ENCODE data around the gene LORICRIN.

The LORICRIN gene

GRCh38 chr1:153292185-153292584 is 32.7 kb downstream of the LORICRIN start:
- no peak overlapping the region for H3K27ac ChIP-seq
- no peak for TF ChIP-seq CTCF (conservative IDR thresholded peaks at IDR 0.05; ENCODE audit: low read depth)
- CTCF ChIA-PET, result interaction anchor here (0.6 to 1.0 kb wide), 2 partner anchors 37 to 339 kb away, joined by 3 read pairs; no protein-coding TSS in a partner anchor
- DNase-seq (ENCODE audit: low spot score), result no peak
- POLR2A ChIA-PET (ENCODE audit: low non-redundant PET), result no interaction called here

- ChIA-PET CTCF (interaction anchor here (0.6 to 1.0 kb wide), 3 partner anchors 38 to 819 kb away, joined by 3 read pairs; no protein-coding TSS in a partner anchor), POLR2A (ENCODE audit: low non-redundant PET) (no interaction called here)
- DNase-seq (ENCODE audit: low spot score), result no peak
- TF ChIP-seq CTCF (conservative IDR thresholded peaks at IDR 0.05; ENCODE audit: low read depth), result no peak
- no peak overlapping the region for H3K27ac ChIP-seq
Observed at GRCh38 chr1:153292740-153293479, 33.4 kb downstream of the LORICRIN start.

- DNase-seq (ENCODE audit: low spot score), result no peak
- ChIA-PET POLR2A (ENCODE audit: low non-redundant PET) (no interaction called here), CTCF (interaction anchor here (0.6 kb wide), 1 partner anchor 364 kb away, joined by 3 read pairs; no protein-coding TSS in a partner anchor)
- no peak overlapping the region for H3K27ac ChIP-seq
- no peak for TF ChIP-seq CTCF (conservative IDR thresholded peaks at IDR 0.05; ENCODE audit: low read depth)
Observed at GRCh38 chr1:153293480-153293775, 33.9 kb downstream of the LORICRIN start.

- ChIA-PET CTCF (no interaction called here), POLR2A (ENCODE audit: low non-redundant PET) (no interaction called here)
Observed at GRCh38 chr1:153293851-153294250, 34.4 kb downstream of the LORICRIN start.

GRCh38 chr1:153302308-153302707 is 42.8 kb downstream of the LORICRIN start:
- TF ChIP-seq CTCF (conservative IDR thresholded peaks at IDR 0.05; ENCODE audit: low read depth), result no peak
- CTCF ChIA-PET, result no interaction called here
- POLR2A ChIA-PET (ENCODE audit: low non-redundant PET), result no interaction called here
- H3K27ac ChIP-seq, result no peak overlapping the region
- no peak for DNase-seq (ENCODE audit: low spot score)

More at GRCh38 chr1:153293851-153294250, 34.4 kb downstream of the LORICRIN start:
- H3K27ac ChIP-seq, result no peak overlapping the region
- no peak for DNase-seq (ENCODE audit: low spot score)
- no peak for TF ChIP-seq CTCF (conservative IDR thresholded peaks at IDR 0.05; ENCODE audit: low read depth)

GRCh38 chr1:153305682-153306081 is 46.2 kb downstream of the LORICRIN start:
- no peak for TF ChIP-seq CTCF (conservative IDR thresholded peaks at IDR 0.05; ENCODE audit: low read depth)
- CTCF ChIA-PET, result interaction anchor here (0.7 kb wide), 1 partner anchor 42 kb away, joined by 3 read pairs; no protein-coding TSS in a partner anchor
- H3K27ac ChIP-seq, result no peak overlapping the region

More at GRCh38 chr1:153305682-153306081, 46.2 kb downstream of the LORICRIN start:
- POLR2A ChIA-PET (ENCODE audit: low non-redundant PET), result no interaction called here
- no peak for DNase-seq (ENCODE audit: low spot score)

Measured in RWPE1 (cell line).